Measurements from ENCODE around the gene RNF13.

GRCh38 chr3:149941946-149942345 lies 128.9 kb downstream of the RNF13 start:
- TF ChIP-seq EZH2phosphoT487 (conservative IDR thresholded peaks at IDR 0.05; ENCODE audit: low read length) (no peak), CTCF (IDR thresholded peaks at IDR 0.05; ENCODE audit: insufficient read depth, low read length, poor library complexity, severe bottlenecking) (no peak)
